Smooth muscle cell (in vitro differentiated cells): ENCODE results near the gene PAOX. TPM values are rescaled to one million over a fixed set of nuclear protein-coding genes. Genes with fewer than 3 reads are reported as not detected.

Experiments used
- DNase-seq: peaks from one replicate; lab custom pipeline; 2025; ENCODE audit not compliant: unreplicated experiment; lab: John Stamatoyannopoulos, UW
- H2AFZ ChIP-seq: fragments of 200-600 bp; sonication (generic); 2 replicates; pipeline ENCODE4 v1.6.0; 2016; ENCODE audit warnings: antibody characterized with exemption, low read depth, mild to moderate bottlenecking
- H3F3A ChIP-seq: fragments of 200-600 bp; sonication (generic); 2 replicates; pipeline ENCODE4 v1.6.0; 2017; ENCODE audit warnings: antibody characterized with exemption, low read depth
- H3K27ac ChIP-seq: fragments of 200-600 bp; sonication (generic); 2 replicates; pipeline ENCODE4 v1.5.1; 2016; ENCODE audit warnings: low read depth, mild to moderate bottlenecking
- H3K27me3 ChIP-seq: fragments of 200-600 bp; sonication (generic); 2 replicates; pipeline ENCODE4 v1.6.1; 2016; ENCODE audit warnings: low read depth, mild to moderate bottlenecking
- H3K36me3 ChIP-seq: fragments of 200-600 bp; sonication (generic); 2 replicates; pipeline ENCODE4 v1.5.1; 2016; ENCODE audit warnings: low read depth
- H3K4me1 ChIP-seq: fragments of 200-600 bp; sonication (generic); 2 replicates; pipeline ENCODE4 v1.5.1; 2016; ENCODE audit warnings: low read depth
- H3K4me2 ChIP-seq: fragments of 200-600 bp; sonication (generic); 2 replicates; pipeline ENCODE4 v1.6.0; 2016; ENCODE audit warnings: mild to moderate bottlenecking
- H3K4me3 ChIP-seq: fragments of 200-600 bp; sonication (generic); 2 replicates; pipeline ENCODE4 v1.5.1; 2016; ENCODE audit warnings: mild to moderate bottlenecking
- H3K79me2 ChIP-seq: fragments of 200-600 bp; sonication (generic); 2 replicates; pipeline ENCODE4 v1.6.0; 2016; ENCODE audit warnings: low read depth, mild to moderate bottlenecking
- H3K9ac ChIP-seq: fragments of 200-600 bp; sonication (generic); 2 replicates; pipeline ENCODE4 v1.6.0; 2016; ENCODE audit warnings: low read depth
- H3K9me3 ChIP-seq: fragments of 200-600 bp; sonication (generic); replicated peaks from 2 replicates; pipeline ENCODE4 v1.5.1; 2016; ENCODE audit warnings: low read depth
- H4K20me1 ChIP-seq: fragments of 200-600 bp; sonication (generic); 2 replicates; pipeline ENCODE4 v1.6.0; 2016; ENCODE audit warnings: low read depth
- WGBS: methylation state at CpG from one replicate; pipeline ENCODE4 v1.1.7; 2016; ENCODE audit warnings: low lambda C conversion rate; 5-methylcytosine and 5-hydroxymethylcytosine counted together
- polyA plus RNA-seq: library from polyadenylated mRNA; unstranded; fragments of >200 nt; fragmentation: Nextera tagmentation; extraction: Ambion mirVana; gene quantifications from 2 replicates; pipeline ENCODE4 v1.2.1, GENCODE V29; 2016
- total RNA-seq: library from RNA; depleted of rRNA; stranded (reverse); fragments of >200 nt; gene quantifications from 2 replicates; pipeline ENCODE4 v1.2.3, GENCODE V29; 2014
- TF ChIP-seq, protein P1 (sequence below): fragments of 200-600 bp; sonication (generic); IDR thresholded peaks from 2 replicates; pipeline ENCODE4 v1.5.1; 2017; ENCODE audit warnings: borderline replicate concordance, mild to moderate bottlenecking, antibody characterized with exemption; ENCODE audit not compliant: insufficient read depth, poor library complexity, severe bottlenecking

PAOX gene
- total and polyA plus RNA-seq, 2 experiments from 2014 or later = 3.3 to 7.1 TPM

DNA sequence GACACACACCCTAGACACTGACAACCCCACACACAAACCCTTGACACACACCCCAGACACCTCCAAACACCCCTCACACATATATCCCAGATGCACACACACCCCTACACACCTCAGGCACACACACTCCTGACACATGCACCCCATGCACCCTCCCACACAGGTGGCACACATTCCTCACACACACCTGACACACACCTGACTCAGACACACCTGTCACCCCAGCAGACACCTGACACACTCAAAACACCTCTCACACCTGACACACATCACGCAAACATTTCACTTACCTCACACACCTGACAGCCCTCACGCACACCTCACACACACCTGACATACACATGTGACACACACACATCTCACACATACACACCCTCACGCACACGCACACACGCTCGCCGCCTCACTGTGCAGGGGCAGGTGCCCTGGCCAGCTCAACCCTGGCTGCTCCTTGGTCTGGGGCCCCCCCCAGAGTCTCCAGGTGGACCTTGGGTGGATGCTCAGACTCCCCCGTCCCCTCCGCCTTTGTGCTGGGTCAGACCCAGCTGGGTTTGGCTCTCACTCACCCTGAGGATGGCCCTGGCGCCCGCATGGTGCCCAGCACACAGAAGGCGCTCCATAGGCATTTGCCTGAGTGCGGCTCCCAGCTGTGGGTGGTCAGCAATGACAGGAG lies 39.2 kb upstream of the PAOX start:
- peaks cover 27% of the 10 kb centered on the region for H3K27me3 ChIP-seq
- DNase-seq = no peak
- H2AFZ ChIP-seq = no peak overlapping the region
- H3K4me2 ChIP-seq = no peak overlapping the region
- WGBS = 95% methylated on average over 13 of the region's 13 CpGs
- H3K9me3 ChIP-seq = no peaks in the 10 kb centered on the region
- TF ChIP-seq, protein P1, sequence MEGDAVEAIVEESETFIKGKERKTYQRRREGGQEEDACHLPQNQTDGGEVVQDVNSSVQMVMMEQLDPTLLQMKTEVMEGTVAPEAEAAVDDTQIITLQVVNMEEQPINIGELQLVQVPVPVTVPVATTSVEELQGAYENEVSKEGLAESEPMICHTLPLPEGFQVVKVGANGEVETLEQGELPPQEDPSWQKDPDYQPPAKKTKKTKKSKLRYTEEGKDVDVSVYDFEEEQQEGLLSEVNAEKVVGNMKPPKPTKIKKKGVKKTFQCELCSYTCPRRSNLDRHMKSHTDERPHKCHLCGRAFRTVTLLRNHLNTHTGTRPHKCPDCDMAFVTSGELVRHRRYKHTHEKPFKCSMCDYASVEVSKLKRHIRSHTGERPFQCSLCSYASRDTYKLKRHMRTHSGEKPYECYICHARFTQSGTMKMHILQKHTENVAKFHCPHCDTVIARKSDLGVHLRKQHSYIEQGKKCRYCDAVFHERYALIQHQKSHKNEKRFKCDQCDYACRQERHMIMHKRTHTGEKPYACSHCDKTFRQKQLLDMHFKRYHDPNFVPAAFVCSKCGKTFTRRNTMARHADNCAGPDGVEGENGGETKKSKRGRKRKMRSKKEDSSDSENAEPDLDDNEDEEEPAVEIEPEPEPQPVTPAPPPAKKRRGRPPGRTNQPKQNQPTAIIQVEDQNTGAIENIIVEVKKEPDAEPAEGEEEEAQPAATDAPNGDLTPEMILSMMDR = no peak
- no peak overlapping the region for H3K4me3 ChIP-seq
- no peaks in the 10 kb centered on the region for H3K79me2 ChIP-seq
- H3K4me1 ChIP-seq = no peaks in the 10 kb centered on the region
- no peaks in the 10 kb centered on the region for H3K36me3 ChIP-seq
- H3K9ac ChIP-seq = no peak overlapping the region
- H3K27ac ChIP-seq = no peak overlapping the region
- no peaks in the 10 kb centered on the region for H3F3A ChIP-seq
- H4K20me1 ChIP-seq = no peaks in the 10 kb centered on the region

DNA sequence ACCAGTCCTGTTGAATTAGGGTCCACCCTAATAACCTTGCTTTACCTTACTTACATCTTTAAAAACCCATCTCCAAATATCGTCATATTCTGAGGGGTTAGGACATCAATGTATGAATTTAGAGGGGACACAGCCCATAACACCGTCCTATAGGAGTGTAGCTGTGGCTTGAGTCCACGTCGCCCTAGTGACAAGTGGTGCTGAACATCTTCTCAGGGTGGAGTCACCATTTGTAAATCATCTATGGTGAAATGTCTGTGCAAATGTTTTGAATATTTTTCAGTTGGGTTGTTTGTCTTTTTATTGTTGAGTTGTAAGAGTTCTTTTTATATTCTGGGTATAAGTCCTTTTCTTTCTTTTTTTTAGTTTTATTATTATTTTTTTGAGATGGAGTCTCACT lies 37.1 kb upstream of the PAOX start:
- H3K4me2 ChIP-seq = no peak overlapping the region
- no peaks in the 10 kb centered on the region for H4K20me1 ChIP-seq
- no peak overlapping the region for H3K9ac ChIP-seq
- no peaks in the 10 kb centered on the region for H3K4me1 ChIP-seq
- 94% methylated on average over 4 of the region's 4 CpGs for WGBS
- no peaks in the 10 kb centered on the region for H3K79me2 ChIP-seq
- no peaks in the 10 kb centered on the region for H3K9me3 ChIP-seq
- no peak overlapping the region for H3K27ac ChIP-seq
- TF ChIP-seq, protein P1 = no peak
- no peak for DNase-seq
- H2AFZ ChIP-seq = no peak overlapping the region
- no peaks in the 10 kb centered on the region for H3F3A ChIP-seq
- H3K27me3 ChIP-seq = peaks cover 5% of the 10 kb centered on the region
- H3K4me3 ChIP-seq = no peak overlapping the region
- H3K36me3 ChIP-seq = no peaks in the 10 kb centered on the region

DNA sequence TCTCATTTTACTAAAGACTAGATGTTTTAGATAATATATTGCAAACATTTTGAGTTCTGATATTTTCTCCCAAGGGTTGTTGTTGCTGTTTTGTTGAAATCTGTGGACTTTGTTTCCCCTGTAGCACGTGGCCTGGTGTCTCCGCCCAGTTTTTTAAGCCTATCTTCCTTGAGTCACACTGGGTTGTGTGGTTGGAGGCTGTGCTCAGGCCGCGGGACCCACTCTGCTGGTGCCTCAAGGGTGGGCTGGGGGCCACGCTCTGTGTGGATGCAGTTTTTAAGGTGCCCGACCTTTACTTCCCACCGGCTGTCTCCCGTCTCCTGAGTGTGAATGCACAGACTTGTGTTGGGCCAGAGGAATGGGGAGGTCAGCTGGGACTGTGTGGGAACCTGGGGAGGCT lies 36.1 kb upstream of the PAOX start:
- TF ChIP-seq, protein P1 = no peak
- H3K4me1 ChIP-seq = no peaks in the 10 kb centered on the region
- H3K79me2 ChIP-seq = no peaks in the 10 kb centered on the region
- no peak overlapping the region for H2AFZ ChIP-seq
- no peak overlapping the region for H3K9ac ChIP-seq
- no peaks in the 10 kb centered on the region for H3K36me3 ChIP-seq
- no peak overlapping the region for H3K4me2 ChIP-seq
- no peak overlapping the region for H3K4me3 ChIP-seq
- no peak for DNase-seq
- H3K27ac ChIP-seq = no peak overlapping the region
- no peaks in the 10 kb centered on the region for H3K9me3 ChIP-seq
- H4K20me1 ChIP-seq = no peaks in the 10 kb centered on the region
- 86% methylated on average over 8 of the region's 8 CpGs for WGBS
- H3K27me3 ChIP-seq = no peaks in the 10 kb centered on the region
- H3F3A ChIP-seq = no peaks in the 10 kb centered on the region

DNA sequence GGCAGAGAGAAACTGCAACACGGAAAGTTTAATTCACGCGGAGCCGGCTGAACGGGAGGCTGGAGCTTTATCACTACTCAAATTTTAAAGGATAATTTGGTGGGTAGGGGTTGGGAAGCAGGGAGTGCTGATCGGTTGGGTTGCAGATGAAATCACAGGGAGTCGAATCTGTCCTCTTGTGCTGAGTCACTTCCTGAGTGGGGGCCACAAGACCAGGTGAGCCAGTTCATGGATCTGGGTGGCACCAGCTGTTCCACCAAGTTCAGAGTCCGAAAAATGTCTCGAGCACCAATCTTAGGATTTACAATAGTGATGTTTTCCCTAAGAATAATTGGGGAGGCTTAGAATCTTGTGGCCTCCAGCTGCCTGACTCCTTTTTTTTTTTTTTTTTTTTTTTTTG lies 35.5 kb upstream of the PAOX start:
- H3K79me2 ChIP-seq = no peaks in the 10 kb centered on the region
- H3K36me3 ChIP-seq = no peaks in the 10 kb centered on the region
- no peak overlapping the region for H3K4me3 ChIP-seq
- H3K9ac ChIP-seq = no peak overlapping the region
- H3K4me2 ChIP-seq = no peak overlapping the region
- H3K4me1 ChIP-seq = no peaks in the 10 kb centered on the region
- H3F3A ChIP-seq = no peaks in the 10 kb centered on the region
- 59% methylated on average over 9 of the region's 9 CpGs for WGBS
- no peak overlapping the region for H3K27ac ChIP-seq
- H3K9me3 ChIP-seq = no peaks in the 10 kb centered on the region
- DNase-seq = no peak
- no peak overlapping the region for H2AFZ ChIP-seq
- TF ChIP-seq, protein P1 = no peak
- H3K27me3 ChIP-seq = no peaks in the 10 kb centered on the region
- no peaks in the 10 kb centered on the region for H4K20me1 ChIP-seq
